Stimulated activated CD8-positive, alpha-beta memory T cell treated with anti-CD3 and anti-CD28 coated beads, Interleukin-7, amount 100 ng/mL, for 1 hour (primary cell): ENCODE data around the gene TPM4.
"Not testable (repeated sequence)": the region's sequence is repeated elsewhere in the genome, so short reads cannot be mapped to it uniquely, and the experiment has no call there.

Experiments used
- DNase-seq, 2 donors: peaks; one replicate each; pipeline ENCODE4 v3.0.0-alpha.2; 2020; ENCODE audit warnings: low read depth in 2 of 2

Gene TPM4

DNA sequence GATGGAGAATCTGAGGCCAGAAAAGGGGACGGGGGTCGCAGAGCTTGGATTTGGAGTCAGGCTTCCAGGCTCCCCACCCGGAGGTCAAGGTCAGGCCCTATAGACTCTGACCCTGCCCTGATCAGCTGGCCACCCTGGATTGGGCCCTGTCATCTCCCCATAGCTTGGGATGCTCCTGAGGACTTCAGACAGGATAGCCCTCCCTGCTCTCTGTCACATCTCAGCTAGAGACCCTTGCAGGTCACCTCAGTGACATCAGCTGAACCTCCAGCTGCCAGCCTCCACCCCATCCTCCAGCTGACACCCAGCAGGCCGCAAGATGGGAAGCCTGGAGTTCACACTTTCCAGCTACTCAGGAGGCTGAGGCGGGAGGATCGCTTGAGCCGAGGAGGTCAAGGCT, 2.8 kb upstream of the TPM4 start:
- DNase-seq = no peak

DNA sequence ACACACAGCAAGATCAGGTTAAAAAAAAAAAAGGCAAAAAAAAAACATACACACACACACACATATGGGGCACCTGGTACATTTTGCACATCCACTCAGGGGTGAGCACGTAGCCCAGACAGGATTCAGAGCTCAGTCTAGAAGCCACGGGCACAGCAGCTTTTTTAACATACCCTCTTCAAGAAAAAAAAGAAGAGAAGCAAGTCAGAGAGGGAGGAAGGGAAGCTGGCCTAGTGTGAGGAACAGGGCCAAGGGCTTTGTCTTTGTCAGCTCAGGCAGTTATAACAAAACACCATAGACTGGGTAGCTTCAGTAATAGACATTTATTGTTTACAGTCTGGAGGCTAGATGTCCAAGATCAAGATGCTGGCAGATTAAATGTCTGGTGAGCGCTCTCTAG, 2.3 kb upstream of the TPM4 start:
- DNase-seq = no peak

DNA sequence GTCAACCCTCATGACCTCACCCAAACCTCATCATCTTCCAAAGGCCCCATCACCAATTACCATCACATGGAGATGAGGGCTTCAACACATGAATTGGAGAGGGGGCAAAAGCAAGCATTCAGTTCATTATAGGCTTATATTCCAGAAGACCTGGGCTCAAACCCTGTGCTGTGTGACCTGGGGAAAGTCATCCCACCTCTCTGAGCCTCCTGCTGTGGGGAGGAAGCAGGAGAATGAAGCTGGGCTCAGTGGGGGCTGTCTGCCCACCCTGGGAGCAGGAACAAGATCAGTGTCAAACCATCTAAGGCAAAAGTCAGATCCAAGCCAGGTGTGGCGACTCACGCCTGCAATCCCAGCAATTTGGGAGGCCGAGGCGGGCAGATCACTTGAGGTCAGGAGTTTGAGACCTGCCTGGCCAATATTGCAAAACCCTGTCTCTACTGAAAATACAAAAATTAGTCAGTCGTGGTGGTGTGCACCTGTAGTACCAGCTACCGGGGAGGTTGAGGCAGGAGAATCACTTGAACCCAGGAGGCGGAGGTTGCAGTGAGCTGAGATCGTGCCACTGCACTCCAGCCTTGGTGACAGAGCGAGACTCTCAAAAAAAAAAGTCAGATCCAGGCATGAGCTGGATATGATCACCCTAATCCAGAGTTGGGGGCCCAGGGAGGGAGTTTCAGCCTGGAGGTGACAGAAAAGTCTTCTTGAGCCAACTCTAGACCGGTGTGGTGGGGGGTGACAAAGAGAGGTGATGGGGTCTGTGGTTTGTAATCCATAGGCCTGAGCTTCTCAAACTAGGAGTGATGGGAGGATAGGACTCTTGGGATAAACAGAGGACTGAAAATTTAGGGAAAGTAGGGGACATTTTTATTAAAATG, 1.6 kb upstream of the TPM4 start:
- no peak for DNase-seq

DNA sequence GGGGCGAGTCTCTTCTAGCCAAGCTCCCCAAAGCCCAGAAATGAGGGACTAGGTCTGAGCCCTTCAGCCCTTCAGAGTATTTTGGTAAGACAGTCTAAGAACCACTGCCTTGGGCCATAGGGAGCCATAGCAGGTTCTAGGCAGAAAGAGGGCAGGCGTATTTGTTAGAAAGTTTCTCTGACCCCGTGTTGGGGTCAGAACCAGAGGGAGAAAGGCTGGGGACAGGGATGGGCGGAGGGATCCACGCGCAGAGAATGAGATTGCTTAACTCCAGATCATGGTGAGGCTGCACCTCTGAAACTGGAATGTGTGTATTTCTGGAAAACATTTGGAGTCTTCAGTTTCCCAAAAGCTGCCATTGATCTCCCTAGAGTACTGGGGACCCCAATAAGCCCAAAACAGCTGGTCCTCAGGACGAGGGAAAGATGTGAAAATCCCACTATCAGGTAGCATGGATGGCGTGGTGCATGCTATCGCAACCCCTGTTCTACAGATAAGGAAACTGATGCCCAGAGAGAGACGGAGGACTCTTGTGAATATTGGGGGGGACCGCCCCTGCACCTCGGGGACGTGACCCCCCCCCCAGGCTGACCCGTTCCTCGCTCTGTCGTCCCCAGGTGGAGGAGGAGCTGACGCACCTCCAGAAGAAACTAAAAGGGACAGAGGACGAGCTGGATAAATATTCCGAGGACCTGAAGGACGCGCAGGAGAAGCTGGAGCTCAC, 703 bp upstream of the TPM4 start:
- no peak for DNase-seq

DNA sequence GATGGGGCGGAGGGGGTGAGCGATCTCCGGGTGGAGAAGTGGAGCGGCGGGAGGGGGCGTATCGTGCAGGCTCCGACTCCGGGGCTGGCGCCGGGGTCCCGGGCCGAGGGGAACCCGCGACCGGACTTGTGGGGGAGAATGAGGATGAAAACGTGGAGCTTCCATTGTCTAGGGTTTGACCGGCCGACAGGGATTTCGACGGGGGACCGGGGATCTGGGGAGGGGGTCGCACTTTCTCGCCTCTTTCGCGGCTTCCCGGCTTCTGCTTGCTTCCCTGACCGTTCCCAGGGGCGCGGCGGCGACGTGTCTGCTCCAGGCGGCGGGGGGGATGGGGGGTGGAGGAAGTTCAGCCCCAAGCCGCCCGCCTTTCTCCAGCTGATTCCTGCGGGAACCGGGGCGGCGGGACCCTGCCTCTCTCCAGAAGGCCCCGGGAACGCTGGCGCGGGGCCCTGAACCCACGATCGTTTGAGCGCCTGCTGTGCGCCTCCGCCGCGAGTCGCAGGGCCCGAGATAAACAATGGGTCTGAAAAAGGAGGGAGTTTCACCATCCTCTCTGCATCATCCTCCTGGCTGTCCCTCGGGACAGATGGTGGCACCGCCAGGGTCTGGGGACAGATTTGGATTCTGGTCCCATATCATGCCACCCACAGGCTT, 790 bp downstream of the TPM4 start:
- no peak for DNase-seq

DNA sequence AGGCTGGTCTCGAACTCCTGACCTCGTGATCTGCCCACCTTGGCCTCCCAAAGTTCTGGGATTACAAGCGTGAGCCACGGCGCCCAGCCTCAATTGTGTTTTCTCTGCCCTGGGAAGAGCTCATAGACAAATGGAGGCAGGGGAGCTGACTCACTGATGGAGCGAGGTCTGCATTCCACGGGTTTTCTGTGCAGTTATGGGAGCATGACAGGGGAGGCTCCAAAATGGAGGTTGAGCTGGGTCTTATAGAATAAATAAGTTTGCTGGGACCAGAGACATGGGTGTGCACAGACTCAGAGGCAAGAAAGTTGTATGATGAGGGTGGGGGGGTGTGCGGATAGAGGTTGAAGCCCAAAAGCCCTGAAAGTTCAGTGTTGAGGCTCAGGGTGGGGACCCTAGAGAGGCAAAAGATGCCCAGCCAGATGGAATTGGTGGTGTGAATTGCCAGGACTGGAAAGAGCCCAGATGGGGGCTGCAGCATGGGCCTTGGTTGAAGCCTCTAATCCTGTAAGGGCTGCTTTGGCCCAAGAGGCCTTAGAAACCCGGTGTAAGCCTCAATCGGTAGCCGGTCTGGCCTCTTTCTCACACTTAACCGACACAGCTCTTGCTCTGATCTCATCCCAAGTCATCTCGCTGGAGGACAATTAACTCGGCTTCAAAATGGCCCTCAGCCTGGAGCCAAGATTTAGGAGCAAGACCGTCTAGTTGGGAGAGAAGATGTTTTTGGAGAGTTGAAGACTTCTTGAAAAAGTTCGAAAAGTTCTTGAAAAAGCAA, 1.9 kb downstream of the TPM4 start:
- DNase-seq = no peak

DNA sequence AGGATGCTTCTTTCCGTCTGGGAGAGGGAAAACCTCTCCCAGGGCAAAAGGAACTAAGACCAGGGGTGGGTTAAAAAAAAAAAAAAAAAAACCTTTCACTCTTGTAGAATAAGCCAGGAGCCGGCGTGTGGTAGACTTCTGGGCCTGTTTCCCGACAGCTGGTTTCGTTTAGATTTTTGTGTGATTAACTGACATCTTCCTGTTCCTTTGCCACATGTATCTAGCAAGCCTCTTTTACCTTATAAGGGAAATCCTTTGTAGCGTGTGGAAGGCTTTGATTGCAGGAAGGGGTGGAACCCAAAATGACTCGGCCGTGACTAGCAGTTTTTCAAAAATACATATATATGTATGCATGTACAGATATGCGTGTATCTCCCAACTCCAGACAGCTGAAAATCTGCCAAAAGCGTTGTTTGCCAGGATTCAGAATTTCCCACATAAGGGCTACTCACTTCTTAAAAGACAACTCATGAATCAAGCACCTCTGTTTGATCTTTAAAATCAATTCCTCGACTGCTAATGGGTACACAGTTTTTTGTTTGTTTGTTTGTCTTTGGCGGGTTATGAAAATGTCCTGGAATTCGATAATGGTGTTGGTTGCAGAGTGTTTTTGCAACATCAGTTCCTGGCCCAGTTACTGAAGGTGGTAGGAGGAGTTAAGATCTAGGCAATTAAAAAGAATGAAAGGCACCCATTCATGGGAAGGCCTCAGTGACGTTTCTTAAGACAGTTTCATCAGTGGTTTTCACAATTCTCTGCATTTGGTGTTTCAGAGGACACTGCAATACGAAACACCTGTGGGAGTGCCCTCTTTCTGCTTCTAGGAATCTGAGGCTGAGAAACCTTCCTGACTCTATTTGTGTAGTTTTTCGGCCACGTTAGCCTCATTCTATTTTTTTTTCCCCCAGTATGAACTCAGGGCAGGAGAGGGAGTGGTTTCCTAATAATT, 2.7 kb downstream of the TPM4 start:
- DNase-seq = peak in 1 of 2 donors; percentile 50

DNA sequence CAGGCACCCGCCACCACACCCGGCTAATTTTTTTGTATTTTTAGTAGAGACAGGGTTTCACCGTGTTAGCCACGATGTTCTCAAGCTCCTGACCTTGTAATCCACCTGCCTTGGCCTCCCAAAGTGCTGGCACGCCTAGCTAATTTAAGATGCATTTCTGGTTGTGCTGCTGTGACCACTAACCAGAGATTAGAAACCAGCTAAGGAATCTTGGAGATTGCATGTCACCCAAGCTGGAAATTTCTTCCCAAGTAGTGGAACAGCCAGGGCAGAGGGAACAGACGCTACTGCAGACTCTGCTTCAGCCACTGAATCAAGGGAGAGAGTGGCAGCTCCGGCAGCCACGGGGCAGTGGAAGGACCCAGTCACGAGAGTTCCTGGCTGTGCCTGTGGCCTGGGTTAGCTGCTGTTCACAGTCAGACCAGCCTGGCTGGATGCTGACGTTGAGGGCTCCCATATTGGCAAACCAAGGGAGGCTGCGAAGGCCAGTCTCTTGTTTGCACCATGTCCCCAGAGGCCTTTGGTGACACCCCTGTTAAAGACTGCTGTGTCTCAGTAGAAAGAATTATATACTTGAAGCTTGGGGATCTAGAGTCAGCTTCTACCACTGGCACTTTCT, 7.9 kb downstream of the TPM4 start:
- no peak for DNase-seq

DNA sequence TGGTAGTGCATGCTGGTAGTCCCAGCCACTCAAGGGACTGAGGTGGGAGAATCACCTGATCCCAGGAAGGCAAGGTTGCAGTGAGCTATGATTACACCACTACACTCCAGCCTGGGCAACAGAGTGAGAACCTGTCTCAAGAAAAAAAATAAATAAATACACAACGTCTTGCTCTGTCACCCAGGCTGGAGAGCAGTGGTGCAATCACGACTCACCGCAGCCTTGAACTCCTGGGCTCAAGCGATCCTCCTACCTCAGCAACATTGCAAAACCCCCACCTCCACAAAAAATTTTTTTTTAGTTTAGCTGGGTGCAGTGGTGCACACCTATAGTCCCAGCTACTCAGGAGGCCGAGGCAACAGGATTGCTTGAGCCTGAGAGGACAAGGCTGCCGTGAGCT, 8.8 kb downstream of the TPM4 start:
- no peak for DNase-seq

DNA sequence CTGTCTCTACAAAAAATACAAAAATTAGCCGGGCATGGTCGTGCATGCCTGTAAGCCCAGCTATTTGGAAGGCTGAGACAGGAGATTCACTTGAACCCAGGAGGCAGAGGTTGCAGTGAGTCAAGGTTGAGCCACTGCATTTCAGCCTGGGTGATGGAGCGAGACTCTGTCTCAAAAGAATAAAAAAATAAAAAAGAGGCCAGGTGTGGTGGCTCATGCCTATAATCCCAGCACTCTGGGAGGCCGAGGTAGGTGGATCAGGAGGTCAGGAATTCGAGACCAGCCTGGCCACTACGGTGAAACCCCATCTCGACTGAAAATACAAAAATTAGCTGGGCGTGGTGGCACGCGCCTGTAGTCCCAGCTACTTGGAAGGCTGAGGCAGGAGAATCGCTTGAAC, 11.1 kb downstream of the TPM4 start:
- DNase-seq = not testable (repeated sequence)

DNA sequence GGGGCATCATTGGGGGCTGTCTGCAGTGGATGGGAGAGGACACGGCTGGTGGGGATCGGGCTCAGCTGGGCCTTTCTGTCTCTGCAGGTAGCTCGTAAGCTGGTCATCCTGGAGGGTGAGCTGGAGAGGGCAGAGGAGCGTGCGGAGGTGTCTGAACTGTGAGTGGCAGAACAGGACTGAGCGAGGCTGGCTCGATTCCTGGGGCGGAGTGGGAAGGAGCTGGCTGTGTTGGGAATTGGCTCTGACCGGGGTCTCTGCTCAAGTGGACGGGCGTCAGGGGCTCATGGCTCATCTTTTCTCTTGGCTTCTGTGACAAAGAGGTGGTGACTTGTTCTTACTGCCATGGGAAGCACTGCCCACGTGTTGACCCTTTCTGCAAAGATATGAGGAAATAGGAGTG, 11.6 kb downstream of the TPM4 start:
- no peak for DNase-seq

DNA sequence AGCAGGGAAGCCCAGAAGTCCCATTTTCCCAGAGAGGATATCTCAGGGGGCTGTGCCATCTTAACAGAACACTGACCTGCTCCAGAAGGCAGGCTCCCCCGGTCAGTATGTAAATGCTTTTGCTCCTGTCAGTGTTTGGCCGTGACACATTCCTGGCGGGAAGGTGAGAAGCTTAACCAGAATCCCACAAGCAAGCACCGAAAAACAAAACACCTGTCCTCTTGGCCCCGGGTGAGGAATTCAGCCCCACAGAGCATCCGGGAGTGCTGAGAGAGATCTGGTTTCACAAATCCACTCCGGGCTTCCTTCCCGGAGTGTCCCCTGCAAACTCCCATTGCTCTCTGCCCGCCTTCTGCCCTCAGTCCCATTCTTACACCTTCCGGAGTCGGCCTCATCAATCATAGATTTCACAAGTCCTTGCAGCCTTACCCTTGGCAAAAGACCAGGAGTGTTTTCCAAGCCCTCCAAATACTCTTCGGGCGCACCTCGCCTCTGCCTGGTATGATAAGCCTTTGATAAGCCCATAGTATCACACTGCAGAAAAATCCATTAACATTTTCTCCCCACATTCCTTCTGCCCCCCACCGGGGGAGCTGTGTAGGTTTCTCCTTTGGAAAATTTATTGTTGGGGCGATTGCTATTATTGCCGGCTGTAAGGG, 12.2 kb downstream of the TPM4 start:
- DNase-seq = no peak

DNA sequence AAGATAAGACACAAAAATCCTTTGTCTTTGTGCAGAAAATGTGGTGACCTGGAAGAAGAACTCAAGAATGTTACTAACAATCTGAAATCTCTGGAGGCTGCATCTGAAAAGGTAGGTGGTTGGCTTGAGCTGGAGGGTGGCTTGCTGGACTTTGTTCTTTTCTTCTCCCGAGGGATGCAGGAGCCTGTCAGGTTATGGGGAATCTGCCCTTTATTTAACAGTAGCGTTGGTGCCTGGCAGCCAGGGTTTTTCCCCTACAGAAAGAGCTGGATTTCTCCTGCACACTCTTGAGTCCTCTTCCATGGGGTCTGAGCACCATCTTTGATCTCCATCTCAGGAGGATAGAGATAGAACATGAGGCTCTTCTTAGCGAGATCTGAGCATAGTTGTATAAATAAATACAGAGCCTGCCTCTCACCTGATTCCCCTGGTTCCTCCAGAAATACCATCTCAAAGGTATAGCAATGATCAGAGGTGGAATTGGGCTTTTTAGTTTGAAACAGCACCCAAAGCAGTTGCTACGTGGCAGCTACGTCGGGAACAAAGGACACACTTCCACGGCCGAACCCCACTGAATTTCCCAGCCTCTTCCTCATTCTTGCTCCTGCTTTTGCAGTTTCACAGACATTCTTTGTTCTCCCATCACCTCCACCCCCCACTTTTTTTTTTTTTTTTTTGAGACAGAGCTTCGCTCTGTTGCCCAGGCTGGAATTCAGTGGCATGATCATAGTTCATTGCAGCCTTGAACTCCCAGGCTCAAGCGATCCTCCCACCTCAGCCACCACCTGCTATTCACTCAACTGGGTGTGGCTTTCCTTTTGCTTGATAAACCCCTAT, 12.9 kb downstream of the TPM4 start:
- DNase-seq = no peak

DNA sequence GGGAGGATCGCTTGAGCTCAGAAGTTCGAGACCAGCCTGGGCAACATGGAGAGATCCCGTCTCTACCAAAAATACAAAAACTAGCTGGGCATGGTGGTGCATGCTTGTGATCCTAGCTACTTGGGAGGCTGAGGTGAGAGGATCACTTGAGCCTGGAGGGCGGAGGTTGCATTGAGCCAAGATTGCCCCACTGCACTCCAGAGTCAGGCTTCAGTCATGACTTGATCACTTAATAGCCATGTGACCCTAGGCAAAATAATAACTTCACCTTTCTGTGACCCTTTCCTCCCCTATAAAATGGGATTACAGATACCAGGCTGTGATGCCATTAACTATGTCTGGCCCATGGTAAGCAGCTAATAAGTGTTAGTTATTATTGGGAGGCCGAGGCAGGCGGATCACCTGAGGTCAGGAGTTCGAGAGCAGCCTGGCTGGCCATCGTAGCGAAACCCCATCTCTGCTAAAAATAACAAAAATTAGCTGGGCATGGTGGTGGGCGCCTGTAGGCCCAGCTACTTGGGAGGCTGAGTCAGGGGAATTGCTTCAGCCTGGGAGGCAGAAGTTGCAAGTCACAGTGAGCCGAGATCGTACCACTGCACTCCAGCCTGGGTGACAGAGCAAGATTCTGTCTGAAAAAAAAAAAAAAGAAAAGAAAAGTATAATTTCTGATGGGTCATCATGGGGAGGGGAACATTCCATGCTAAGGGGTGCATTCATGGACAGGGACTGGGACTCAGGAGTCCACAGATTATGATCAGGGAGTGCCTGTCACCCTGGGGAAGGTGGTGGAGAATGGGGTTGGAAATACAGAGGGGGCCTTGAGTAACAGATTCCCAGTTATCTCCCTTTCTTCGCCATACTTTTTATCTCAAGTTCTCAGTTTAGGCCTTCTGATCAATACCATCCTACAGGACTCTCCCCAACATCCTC, 15.5 kb downstream of the TPM4 start:
- no peak for DNase-seq

DNA sequence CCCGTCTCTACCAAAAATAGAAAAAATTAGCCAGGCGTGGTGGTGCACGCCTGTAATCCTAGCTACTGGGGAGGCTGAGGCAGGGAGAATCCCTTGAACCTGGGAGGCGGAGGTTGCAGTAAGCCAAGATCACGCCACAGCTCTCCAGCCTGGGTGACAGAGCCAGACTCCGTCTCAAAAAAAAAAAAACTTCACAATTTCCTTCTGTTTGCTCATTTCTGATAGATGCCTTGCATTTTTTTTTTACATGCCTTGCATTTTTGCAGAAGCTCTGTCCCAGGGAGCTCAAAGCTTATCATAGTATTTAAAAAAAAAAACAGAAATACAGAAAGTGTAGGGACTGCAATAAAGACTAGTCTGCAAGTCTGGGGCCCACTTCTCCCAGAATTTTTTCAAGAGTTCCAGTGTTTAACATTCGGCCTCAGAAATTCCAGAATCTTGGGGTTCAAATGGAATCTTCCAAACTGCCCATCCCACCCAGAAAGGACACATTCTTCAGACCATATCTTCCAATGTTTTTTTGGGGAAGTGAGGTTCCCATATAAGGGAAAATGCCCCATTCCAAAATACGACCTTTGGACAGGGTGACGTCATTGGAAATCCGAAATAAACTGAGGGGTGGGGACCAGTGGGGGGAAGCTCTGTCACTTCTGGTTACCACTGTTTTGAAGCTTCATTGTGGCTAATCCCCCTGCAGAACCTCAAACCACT, 18.2 kb downstream of the TPM4 start:
- DNase-seq = no peak

DNA sequence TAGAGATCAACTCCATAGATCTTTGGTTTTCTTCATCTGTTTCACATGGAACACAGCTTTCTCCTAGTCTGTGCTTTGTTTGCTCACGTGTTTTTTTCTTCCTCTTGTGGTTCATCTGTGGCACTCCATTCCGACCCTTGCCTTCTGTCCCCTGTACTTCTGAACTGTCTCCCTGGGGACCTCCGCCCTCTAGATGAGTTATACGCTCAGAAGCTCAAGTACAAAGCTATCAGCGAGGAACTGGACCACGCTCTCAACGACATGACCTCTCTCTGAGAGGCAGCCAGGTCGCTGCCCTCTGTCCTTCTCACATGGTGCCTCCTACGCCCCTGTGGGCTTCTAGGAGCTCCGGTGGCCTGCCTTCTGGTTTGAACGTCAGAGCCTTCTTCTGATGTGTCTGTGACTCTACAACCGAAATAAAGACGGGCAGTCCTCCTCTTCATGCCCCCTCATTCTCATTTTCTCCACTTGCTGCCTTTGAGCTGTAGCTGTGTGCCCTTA, 18.8 kb downstream of the TPM4 start:
- DNase-seq = no peak

DNA sequence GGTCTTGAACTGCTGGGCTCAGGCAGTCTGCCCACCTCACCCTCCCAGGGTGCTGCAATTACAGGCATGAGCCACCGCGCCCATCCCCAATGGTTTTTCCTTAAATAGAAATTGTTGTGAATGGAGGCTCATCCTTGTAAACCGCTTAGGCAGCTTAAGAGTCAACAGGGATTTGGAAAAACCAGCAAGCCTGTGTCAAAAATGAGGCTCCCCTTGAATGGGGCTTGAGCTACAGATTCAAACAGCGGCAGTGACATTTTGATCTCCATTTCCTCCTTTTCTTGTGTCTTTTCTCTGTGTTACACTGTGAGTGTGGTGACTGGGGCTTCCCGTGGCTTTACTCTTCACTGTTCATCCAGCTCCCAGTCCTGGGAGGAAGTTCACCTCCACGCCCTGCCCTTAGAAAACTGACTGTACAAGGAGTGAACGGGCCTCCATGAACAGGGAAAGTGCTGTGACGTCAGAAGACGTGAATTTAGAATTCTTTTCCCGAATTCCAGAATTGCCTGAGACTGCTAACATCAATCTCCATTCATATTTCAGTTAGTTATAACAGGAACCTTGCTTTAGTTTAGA, 20.1 kb downstream of the TPM4 start:
- no peak for DNase-seq
